IgD-negative memory B cell (primary cell): ENCODE data around the gene SNN. TPM values are rescaled to one million over a fixed set of nuclear protein-coding genes. Genes with fewer than 3 reads are reported as not detected.

Experiments used
- H3K27ac Mint-ChIP-seq, 3 donors: one replicate each; pipeline ENCODE4 v1.8.0; 2020 to 2022; ENCODE audit warnings: mild to moderate bottlenecking in 3 of 3, mixed read lengths in 3 of 3, moderate library complexity in 1 of 3
- H3K27me3 Mint-ChIP-seq: one replicate; pipeline ENCODE4 v1.8.0; 2021; ENCODE audit warnings: mixed read lengths
- H3K36me3 Mint-ChIP-seq: one replicate; pipeline ENCODE4 v1.8.0; 2020; ENCODE audit warnings: mild to moderate bottlenecking, mixed read lengths
- H3K4me1 Mint-ChIP-seq, 3 donors: one replicate each; pipeline ENCODE4 v1.8.0; 2020 to 2022; ENCODE audit warnings: mixed read lengths in 3 of 3, mild to moderate bottlenecking in 1 of 3
- H3K4me3 Mint-ChIP-seq, 4 donors: one replicate each; pipeline ENCODE4 v1.8.0; 2020 to 2022; ENCODE audit warnings: mild to moderate bottlenecking in 4 of 4, mixed read lengths in 4 of 4, moderate library complexity in 3 of 4
- H3K9me3 Mint-ChIP-seq, 3 donors: one replicate each; pipeline ENCODE4 v1.8.0; 2020 to 2021; ENCODE audit warnings: mixed read lengths in 3 of 3, mild to moderate bottlenecking in 1 of 3
- polyA plus RNA-seq: library from polyadenylated mRNA; unstranded; fragments of 300-500 nt; fragmentation: Illumina TruSeq; gene quantifications from one replicate; pipeline ENCODE4 v1.2.3, GENCODE V29; 2021

Gene SNN
- polyA plus RNA-seq, 1 donor from 2014 or later = 60.9 TPM

DNA sequence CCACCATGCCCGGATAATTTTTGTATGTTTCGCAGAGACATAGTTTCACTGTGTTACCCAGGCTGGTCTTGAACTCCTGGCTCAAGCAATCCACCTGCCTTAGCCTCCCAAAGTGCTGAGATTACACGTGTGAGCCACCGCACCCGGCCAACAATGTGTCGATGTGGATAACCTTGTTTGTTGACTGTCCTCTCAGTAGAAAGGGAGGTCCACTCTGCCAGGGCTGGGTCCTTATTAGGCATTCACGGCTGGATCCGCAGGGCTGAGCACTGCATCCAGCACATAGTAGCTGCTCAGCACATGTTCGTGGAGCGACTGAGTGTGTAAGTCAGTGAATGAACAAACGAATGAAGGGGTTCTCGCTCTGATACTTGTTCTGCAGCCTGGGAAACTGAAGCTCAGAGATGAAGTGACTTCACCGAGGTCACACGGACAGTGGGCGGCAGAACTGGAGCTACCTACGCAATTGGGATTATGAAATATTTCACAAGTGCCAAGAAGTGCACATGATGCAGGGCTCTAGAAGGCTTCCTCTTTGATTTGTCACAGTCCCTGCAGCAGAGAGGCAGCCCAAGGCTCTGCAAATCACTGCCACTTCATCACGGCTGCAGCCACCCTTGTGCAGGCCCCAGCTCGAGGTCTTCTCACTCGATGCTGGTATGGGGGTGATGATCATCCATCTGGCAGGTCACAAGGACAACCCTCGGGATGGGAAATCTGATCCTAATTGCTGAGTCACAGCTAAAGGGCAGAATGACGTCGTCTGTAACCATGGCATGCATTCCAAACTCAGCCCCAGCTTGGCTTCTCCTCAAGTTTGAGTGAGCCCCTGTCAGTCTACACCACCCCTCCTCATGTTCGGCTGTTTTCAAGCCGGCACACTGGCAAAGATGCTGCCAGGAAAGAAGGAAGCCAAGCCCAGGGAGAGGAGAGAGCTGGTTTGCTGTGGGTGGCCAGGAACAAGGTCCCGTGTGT is 28.0 kb upstream of the SNN start:
- Mint-ChIP-seq H3K9me3 (no peaks in the 10 kb centered on the region), H3K4me3 (no peak overlapping the region), H3K27ac (peak overlapping the region in 1 of 3 donors; percentile 69), H3K4me1 (peaks cover 2 to 14% (median 8%) of the 10 kb centered on the region in 3 donors), H3K27me3 (peaks cover 4% of the 10 kb centered on the region), H3K36me3 (no peaks in the 10 kb centered on the region)

DNA sequence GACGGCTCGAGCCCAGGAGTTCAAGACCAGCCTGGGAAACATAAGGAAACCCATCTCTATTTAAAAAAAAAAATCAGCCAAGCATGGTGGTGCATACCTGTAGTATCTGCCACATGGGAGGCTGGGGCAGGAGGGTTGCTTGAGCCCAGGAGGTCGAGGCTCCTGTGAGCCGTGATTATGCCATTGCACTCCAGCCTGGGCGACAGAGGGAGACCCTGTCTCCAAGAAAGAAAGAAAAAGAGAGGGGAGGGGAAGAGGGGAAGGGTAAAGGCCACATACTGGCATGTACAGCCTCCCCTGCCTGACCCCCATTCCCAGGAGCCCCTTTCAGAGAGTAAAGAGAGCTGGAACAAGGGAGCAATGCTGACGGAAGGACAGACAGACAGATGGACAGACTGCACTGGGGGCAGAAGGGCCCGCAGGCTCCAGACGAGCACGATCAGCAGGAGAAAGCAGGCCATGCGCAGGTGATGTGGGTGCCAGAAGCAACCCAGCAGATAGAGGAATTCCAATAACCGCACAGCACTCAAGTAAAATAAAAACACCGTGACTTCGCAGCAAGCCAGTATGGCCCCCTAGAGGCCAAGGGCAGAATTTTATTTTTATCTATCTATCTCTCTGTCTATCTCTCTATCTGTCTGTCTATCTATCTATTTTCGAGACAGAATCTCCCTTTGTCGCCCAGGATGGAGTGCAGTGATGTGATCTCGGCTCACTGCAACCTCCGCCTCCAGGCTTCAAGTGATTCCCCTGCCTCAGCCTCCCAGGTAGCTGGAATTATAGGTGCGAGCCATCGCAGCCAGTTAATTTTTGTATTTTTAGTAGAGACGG is 27.1 kb upstream of the SNN start:
- Mint-ChIP-seq H3K4me1 (peaks cover 2 to 11% (median 6%) of the 10 kb centered on the region in 3 donors), H3K36me3 (no peaks in the 10 kb centered on the region), H3K27ac (peak overlapping the region in 2 of 3 donors; percentile 2 to 69), H3K27me3 (peaks cover 4% of the 10 kb centered on the region), H3K9me3 (no peaks in the 10 kb centered on the region), H3K4me3 (no peak overlapping the region)

DNA sequence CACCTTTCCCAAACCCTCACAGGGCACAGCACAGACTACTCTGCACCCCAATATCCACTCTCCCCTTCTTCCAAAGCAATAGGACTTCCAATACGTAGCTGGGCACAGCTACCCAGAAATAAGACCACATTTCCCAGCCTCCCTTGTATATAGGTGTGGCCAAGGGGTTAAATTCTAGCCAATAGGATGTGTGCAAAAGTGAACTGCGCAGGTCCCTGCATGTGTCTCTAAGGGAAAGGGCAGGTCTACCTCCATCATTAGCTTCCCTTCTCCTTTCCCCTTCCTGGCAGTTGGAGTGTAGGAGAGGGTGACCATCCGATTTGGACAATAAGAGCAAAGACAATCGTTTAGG is 25.5 kb upstream of the SNN start:
- H3K27ac Mint-ChIP-seq = no peak overlapping the region
- H3K9me3 Mint-ChIP-seq = no peaks in the 10 kb centered on the region
- H3K4me3 Mint-ChIP-seq = no peak overlapping the region
- H3K4me1 Mint-ChIP-seq = peaks cover 2 to 10% (median 5%) of the 10 kb centered on the region in 3 donors
- peaks cover 4% of the 10 kb centered on the region for H3K27me3 Mint-ChIP-seq
- H3K36me3 Mint-ChIP-seq = no peaks in the 10 kb centered on the region

DNA sequence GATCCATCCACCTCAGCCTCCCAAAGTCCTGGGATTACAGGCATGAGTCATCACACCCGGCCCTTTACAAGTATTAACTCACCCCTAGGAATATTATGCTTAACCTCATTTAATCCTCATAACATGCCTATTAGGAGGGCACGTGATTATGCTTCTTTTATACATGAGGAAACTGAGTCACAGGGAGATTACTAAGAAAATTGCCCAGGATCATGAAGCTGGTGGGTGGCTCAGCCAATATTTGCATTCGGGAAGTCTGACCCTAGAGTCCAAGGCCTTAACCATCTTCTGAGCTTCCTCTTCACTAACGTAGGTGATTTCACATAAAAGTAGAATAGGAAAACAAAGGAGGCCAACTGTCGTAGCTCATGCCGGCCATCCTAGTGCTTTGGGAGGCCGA is 19.0 kb upstream of the SNN start:
- Mint-ChIP-seq H3K4me3 (no peak overlapping the region), H3K27me3 (no peaks in the 10 kb centered on the region), H3K9me3 (no peaks in the 10 kb centered on the region), H3K4me1 (peaks cover 3 to 7% (median 7%) of the 10 kb centered on the region in 3 donors), H3K36me3 (peaks cover 3% of the 10 kb centered on the region), H3K27ac (no peak overlapping the region)

GRCh38 chr16:11650641-11651591 is 17.3 kb upstream of the SNN start:
- Mint-ChIP-seq H3K36me3 (peaks cover 3% of the 10 kb centered on the region), H3K9me3 (no peaks in the 10 kb centered on the region), H3K4me1 (peaks cover 3 to 7% (median 7%) of the 10 kb centered on the region in 3 donors), H3K27ac (peak overlapping the region in 1 of 3 donors; percentile 52), H3K4me3 (peak overlapping the region in 1 of 4 donors; percentile 43), H3K27me3 (no peaks in the 10 kb centered on the region)

GRCh38 chr16:11651796-11652195 is 16.5 kb upstream of the SNN start:
- Mint-ChIP-seq H3K27ac (peak overlapping the region; percentile 26 to 52 (median 52)), H3K4me3 (peak overlapping the region in 1 of 4 donors; percentile 83), H3K4me1 (peaks cover 3 to 7% (median 7%) of the 10 kb centered on the region in 3 donors), H3K36me3 (peaks cover 3% of the 10 kb centered on the region), H3K27me3 (no peaks in the 10 kb centered on the region), H3K9me3 (no peaks in the 10 kb centered on the region)

- Mint-ChIP-seq H3K4me3 (no peak overlapping the region), H3K9me3 (no peaks in the 10 kb centered on the region), H3K4me1 (peaks cover 3 to 7% (median 7%) of the 10 kb centered on the region in 3 donors), H3K27me3 (peaks cover 2% of the 10 kb centered on the region), H3K27ac (no peak overlapping the region), H3K36me3 (peaks cover 3% of the 10 kb centered on the region)
Measured at GRCh38 chr16:11655655-11656054, 12.6 kb upstream of the SNN start.

GRCh38 chr16:11657556-11657955 is 10.7 kb upstream of the SNN start:
- no peak overlapping the region for H3K4me3 Mint-ChIP-seq
- H3K27me3 Mint-ChIP-seq = peaks cover 2% of the 10 kb centered on the region
- peak overlapping the region in 1 of 3 donors; percentile 67 for H3K27ac Mint-ChIP-seq
- no peaks in the 10 kb centered on the region for H3K36me3 Mint-ChIP-seq
- no peaks in the 10 kb centered on the region for H3K9me3 Mint-ChIP-seq
- H3K4me1 Mint-ChIP-seq = peaks cover 0 to 2% (median 0%) of the 10 kb centered on the region in 3 donors

DNA sequence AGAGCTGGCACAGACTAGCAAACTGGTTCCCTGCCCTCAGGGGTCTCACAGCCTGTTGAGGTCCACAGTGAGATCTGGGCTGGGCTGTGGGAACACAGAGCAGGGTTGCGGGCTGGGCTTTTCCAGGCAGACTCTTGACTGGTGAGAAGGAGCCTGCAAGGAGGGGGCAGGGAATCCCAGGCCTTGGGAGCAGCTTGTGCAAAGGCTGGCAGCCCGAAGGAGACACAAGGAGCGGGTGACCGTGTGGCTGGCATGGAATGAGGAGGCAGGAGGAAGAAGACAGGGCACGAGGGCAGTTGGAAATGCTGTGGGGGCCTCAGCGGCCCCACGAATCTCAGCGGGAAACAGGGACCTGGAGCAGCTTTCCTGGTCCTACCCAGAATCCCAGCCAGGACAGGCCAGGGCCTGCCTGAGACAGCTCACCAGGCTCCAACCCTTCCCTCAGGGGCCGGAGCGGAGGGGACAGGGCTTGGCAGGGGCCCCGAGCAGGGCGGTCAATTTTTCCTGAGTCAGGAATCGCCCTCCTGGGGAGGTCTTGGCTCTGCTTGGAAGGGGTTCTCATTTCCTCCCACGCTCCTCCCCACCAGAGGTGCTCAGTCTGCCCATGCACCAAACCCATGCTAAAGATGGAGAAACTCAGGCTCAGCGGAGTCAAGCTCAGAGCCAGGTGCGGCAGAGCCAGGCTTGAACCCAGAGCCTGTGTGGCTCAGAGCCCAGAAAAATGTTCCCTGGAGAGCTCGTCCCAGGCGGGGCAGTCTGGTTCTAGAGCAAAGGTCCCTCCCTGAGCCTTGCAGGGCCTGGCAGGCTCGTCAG is 9.2 kb upstream of the SNN start:
- no peaks in the 10 kb centered on the region for H3K9me3 Mint-ChIP-seq
- no peaks in the 10 kb centered on the region for H3K36me3 Mint-ChIP-seq
- H3K27me3 Mint-ChIP-seq = peaks cover 2% of the 10 kb centered on the region
- H3K27ac Mint-ChIP-seq = peak overlapping the region in 1 of 3 donors; percentile 21
- no peak overlapping the region for H3K4me3 Mint-ChIP-seq
- peaks cover 0 to 3% (median 2%) of the 10 kb centered on the region in 3 donors for H3K4me1 Mint-ChIP-seq

DNA sequence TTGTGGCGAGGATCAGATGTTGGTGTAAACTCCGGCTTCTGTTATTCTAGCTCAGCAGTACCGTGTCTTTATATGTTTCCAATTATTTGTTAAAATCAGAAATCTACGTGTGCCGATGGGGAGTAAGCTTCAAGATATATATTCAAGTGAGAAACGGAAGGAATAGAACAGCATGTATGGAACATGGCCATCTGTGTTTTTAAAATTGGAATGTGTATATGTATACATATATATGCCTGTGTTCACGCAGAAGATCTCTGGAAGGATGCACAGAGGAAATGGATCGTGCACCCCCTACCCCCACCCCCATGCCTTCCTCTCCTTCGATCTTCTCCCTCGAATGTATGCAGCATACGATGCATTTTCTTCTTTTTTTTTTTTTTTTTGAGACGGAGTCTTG is 7.7 kb upstream of the SNN start:
- Mint-ChIP-seq H3K4me3 (no peak overlapping the region), H3K27me3 (peaks cover 2% of the 10 kb centered on the region), H3K9me3 (no peaks in the 10 kb centered on the region), H3K4me1 (peaks cover 11 to 13% (median 13%) of the 10 kb centered on the region in 3 donors), H3K36me3 (no peaks in the 10 kb centered on the region), H3K27ac (peak overlapping the region in 1 of 3 donors; percentile 59)

- Mint-ChIP-seq H3K27ac (peak overlapping the region in 1 of 3 donors; percentile 78), H3K9me3 (no peaks in the 10 kb centered on the region), H3K4me1 (peaks cover 17 to 30% (median 18%) of the 10 kb centered on the region in 3 donors), H3K4me3 (no peak overlapping the region), H3K27me3 (peaks cover 2% of the 10 kb centered on the region), H3K36me3 (no peaks in the 10 kb centered on the region)
Measured at GRCh38 chr16:11662582-11662981, 5.7 kb upstream of the SNN start.

DNA sequence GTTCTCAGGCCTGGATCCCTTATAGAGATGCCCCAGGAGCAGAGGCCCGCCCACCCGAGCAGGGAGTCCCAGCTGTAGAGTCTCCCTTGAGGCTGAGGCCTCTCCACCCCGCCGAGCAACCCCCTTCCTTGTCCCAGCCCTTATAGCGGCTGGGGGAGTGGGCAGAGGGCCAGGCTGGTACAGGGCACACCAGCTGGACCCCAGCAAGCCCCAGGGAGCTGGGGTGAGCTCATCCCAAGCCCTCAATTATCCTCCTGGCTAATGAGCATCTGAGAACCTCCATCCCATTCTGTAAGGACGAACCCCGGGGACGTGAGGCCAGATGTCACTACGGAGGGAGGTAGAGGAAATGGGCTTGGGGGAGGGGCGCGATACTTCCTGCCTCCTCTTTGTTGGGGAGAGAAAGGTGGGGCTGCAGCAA is 3.2 kb upstream of the SNN start:
- peak overlapping the region; percentile 5 to 88 (median 82) for H3K4me3 Mint-ChIP-seq
- H3K27ac Mint-ChIP-seq = peak overlapping the region; percentile 77 to 86 (median 82)

More for the DNA sequence above, 3.2 kb upstream of the SNN start:
- Mint-ChIP-seq H3K36me3 (peaks cover 1% of the 10 kb centered on the region), H3K27me3 (no peaks in the 10 kb centered on the region), H3K4me1 (peaks cover 20 to 35% (median 20%) of the 10 kb centered on the region in 3 donors), H3K9me3 (no peaks in the 10 kb centered on the region)
